BE2C (cell line): ENCODE results near the gene GNG7.
A peak's percentile ranks its signal among the peaks of the same experiment; 100 is the strongest.

ENCODE experiments used
- DNase-seq: peaks from one replicate; pipeline ENCODE4 v3.0.0-alpha.2; 2020
- H3K27me3 ChIP-seq: fragments of 250-450 bp; sonication (Bioruptor Pico); 2 replicates; pipeline ENCODE4 v1.5.1; 2020; ENCODE audit warnings: mild to moderate bottlenecking
- H3K36me3 ChIP-seq: fragments of 250-450 bp; sonication (Bioruptor Pico); 2 replicates; pipeline ENCODE4 v1.5.1; 2020; ENCODE audit warnings: mild to moderate bottlenecking
- H3K4me1 ChIP-seq: fragments of 250-450 bp; sonication (Bioruptor Pico); 2 replicates; pipeline ENCODE4 v1.5.1; 2020
- H3K4me3 ChIP-seq: 2 replicates; pipeline ENCODE4 v1.5.1; 2011; ENCODE audit warnings: low read depth, low read length
- H3K9me3 ChIP-seq: fragments of 250-450 bp; sonication (Bioruptor Pico); 2 replicates; pipeline ENCODE4 v1.5.1; 2020
- CTCF ChIP-seq: IDR thresholded peaks from 2 replicates; pipeline ENCODE4 v1.5.1; 2012; ENCODE audit warnings: mild to moderate bottlenecking, low read depth, low read length

GNG7 gene

GRCh38 chr19:2634228-2634951 lies 68.1 kb downstream of the GNG7 start:
- Histone ChIP-seq H3K27me3 (peaks cover 7% of the 10 kb centered on the region), H3K4me1 (no peaks in the 10 kb centered on the region; the same call in 1 of the 2 replicates), H3K4me3 (no peak overlapping the region), H3K9me3 (no peaks in the 10 kb centered on the region; the same call in 1 of the 2 replicates), H3K36me3 (no peaks in the 10 kb centered on the region)
- no peak for TF ChIP-seq CTCF
- DNase-seq = no peak

GRCh38 chr19:2633693-2634075 lies 68.8 kb downstream of the GNG7 start:
- no peaks in the 10 kb centered on the region; the same call in 1 of the 2 replicates for H3K4me1 ChIP-seq
- no peaks in the 10 kb centered on the region; the same call in 1 of the 2 replicates for H3K9me3 ChIP-seq
- no peaks in the 10 kb centered on the region for H3K36me3 ChIP-seq
- TF ChIP-seq CTCF = no peak
- peaks cover under 1% of the 10 kb centered on the region for H3K27me3 ChIP-seq
- DNase-seq = no peak
- H3K4me3 ChIP-seq = peak overlapping the region; percentile 20

- no peaks in the 10 kb centered on the region for H3K36me3 ChIP-seq
- TF ChIP-seq CTCF = 0 out of 2 replicates have a peak, but pooled peaks have one; percentile 8
- no peaks in the 10 kb centered on the region; the same call in 1 of the 2 replicates for H3K27me3 ChIP-seq
- no peak overlapping the region for H3K4me3 ChIP-seq
- no peak for DNase-seq
- no peaks in the 10 kb centered on the region; the same call in 1 of the 2 replicates for H3K4me1 ChIP-seq
- no peaks in the 10 kb centered on the region; the same call in 1 of the 2 replicates for H3K9me3 ChIP-seq
Measured at GRCh38 chr19:2631213-2631821, 71.2 kb downstream of the GNG7 start.

- Histone ChIP-seq H3K9me3 (no peaks in the 10 kb centered on the region; the same call in 1 of the 2 replicates), H3K4me3 (no peak overlapping the region), H3K36me3 (no peaks in the 10 kb centered on the region), H3K27me3 (no peaks in the 10 kb centered on the region; the same call in 1 of the 2 replicates), H3K4me1 (no peaks in the 10 kb centered on the region; the same call in 1 of the 2 replicates)
- TF ChIP-seq CTCF = no peak
- DNase-seq = no peak
Measured at GRCh38 chr19:2630352-2631001, 72.0 kb downstream of the GNG7 start.

GRCh38 chr19:2629491-2630351 lies 72.8 kb downstream of the GNG7 start:
- H3K4me1 ChIP-seq = no peaks in the 10 kb centered on the region; the same call in 1 of the 2 replicates
- no peak for TF ChIP-seq CTCF
- no peaks in the 10 kb centered on the region for H3K36me3 ChIP-seq

More at GRCh38 chr19:2629491-2630351, 72.8 kb downstream of the GNG7 start:
- Histone ChIP-seq H3K4me3 (no peak overlapping the region), H3K27me3 (no peaks in the 10 kb centered on the region; the same call in 1 of the 2 replicates), H3K9me3 (no peaks in the 10 kb centered on the region; the same call in 1 of the 2 replicates)
- DNase-seq = no peak
